ENCODE measurements around the gene FCER1G.

DNA sequence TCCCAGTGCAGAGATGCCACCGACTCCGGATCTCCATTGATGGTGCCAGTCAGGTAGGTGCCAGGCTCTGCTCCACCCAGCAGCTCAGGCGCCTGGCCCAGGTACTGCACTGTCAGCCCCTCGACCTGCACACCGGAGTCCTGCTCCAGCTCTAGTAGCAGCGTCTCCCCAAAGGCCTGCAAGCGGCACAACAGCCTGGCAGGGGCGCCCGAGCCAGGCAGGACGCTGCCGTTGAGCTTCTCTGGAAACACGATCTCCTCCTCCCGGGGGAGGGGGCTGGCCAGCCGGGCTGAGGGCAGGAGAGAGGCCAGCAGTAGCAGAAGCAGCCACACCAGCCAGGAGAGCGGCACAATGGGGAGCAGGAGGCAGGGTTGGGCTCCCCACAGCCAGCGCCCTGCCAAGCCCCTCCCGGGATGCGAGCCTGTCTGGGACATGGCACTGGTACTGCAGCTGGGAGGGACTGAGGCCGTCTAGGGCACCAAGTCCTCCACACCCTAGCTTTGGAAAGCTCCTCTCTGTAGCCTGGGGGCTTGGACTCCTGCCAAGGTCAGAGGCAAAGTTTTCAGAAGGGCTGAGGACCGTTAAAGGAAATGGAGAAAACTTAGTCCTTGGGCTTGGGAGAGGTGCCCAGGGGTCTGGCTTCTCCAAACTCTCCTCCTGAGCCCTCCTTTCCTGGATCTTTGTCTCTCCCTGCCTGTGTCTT is 16.8 kb upstream of the FCER1G start:
- TF ChIP-seq CTCF (IDR thresholded peaks at IDR 0.05) (no peak), POLR2A (IDR thresholded peaks at IDR 0.05) (no peak)
